Mammary epithelial cell (primary cell): ENCODE results near the gene EXD3.

ENCODE experiments used
- EZH2 ChIP-seq: IDR thresholded peaks from 2 replicates; pipeline ENCODE4 v1.6.1; 2012; ENCODE audit warnings: low read length, inconsistent platforms, borderline replicate concordance
- TF ChIP-seq, protein P1 (sequence below), 2 donors: IDR thresholded peaks in 1 of 2; conservative IDR thresholded peaks in 1 of 2; 2 replicates each; pipeline ENCODE4 v1.5.1; 2011 to 2012; ENCODE audit warnings: inconsistent platforms in 2 of 2, low read length in 2 of 2, mild to moderate bottlenecking in 2 of 2, control low read depth in 1 of 2, low read depth in 1 of 2; ENCODE audit not compliant: insufficient read depth in 1 of 2; ENCODE audit errors: extremely low read depth in 1 of 2

DNA sequence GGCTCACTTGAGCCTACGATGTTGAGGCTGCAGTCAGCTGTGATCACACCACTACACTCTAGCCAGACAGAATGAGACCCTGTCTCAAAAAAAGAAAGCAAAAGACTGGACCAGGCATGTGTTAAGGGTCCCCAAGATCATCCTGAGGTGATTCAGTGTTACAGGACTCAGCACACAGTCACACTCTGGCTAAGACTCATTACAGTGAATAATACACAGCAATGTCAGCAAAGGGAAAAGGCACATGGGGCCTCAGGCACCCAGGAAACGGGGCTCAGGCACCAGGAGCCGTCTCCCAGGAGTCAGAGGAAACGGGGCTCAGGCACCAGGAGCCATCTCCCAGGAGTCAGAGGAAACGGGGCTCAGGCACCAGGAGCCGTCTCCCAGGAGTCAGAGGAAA is 81.7 kb downstream of the EXD3 start:
- TF ChIP-seq, protein P1, sequence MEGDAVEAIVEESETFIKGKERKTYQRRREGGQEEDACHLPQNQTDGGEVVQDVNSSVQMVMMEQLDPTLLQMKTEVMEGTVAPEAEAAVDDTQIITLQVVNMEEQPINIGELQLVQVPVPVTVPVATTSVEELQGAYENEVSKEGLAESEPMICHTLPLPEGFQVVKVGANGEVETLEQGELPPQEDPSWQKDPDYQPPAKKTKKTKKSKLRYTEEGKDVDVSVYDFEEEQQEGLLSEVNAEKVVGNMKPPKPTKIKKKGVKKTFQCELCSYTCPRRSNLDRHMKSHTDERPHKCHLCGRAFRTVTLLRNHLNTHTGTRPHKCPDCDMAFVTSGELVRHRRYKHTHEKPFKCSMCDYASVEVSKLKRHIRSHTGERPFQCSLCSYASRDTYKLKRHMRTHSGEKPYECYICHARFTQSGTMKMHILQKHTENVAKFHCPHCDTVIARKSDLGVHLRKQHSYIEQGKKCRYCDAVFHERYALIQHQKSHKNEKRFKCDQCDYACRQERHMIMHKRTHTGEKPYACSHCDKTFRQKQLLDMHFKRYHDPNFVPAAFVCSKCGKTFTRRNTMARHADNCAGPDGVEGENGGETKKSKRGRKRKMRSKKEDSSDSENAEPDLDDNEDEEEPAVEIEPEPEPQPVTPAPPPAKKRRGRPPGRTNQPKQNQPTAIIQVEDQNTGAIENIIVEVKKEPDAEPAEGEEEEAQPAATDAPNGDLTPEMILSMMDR (conservative IDR thresholded peaks at IDR 0.05 in 1 of 2, IDR thresholded peaks at IDR 0.05 in 1 of 2; ENCODE audit: extremely low read depth in 1 of 2, insufficient read depth in 1 of 2, low read depth in 1 of 2, low read length in 2 of 2) = no peak
- no peak for TF ChIP-seq EZH2
